IMR-90 (cell line): ENCODE data around the gene GSK3B. TPM values are rescaled to one million over a fixed set of nuclear protein-coding genes. Genes with fewer than 3 reads are reported as not detected.

Experiments used
- ATAC-seq: fragments of 200-7000 bp; cut with Tn5 transposase; 2 replicates; pipeline ENCODE4 v1.9.1; 2020; ENCODE audit warnings: low read depth, mild to moderate bottlenecking, moderate library complexity
- BruUV-seq: library from RNA; stranded (reverse); fragments of 400-500 nt; replicated peaks from 2 replicates; lab custom pipeline; 2021; lab: Mats Ljungman, UMichigan
- CTCF ChIA-PET: fragments of 300-600 bp; formaldehyde crosslinking; extraction: SDS; loops from one replicate; lab custom pipeline; 2021; ENCODE audit warnings: antibody characterized with exemption; lab: Yijun Ruan, JAX
- POLR2A ChIA-PET: fragments of 300-600 bp; sonication (Branson Sonifier 250); formaldehyde crosslinking; loops from one replicate; lab custom pipeline; 2022; ENCODE audit warnings: antibody characterized with exemption; ENCODE audit not compliant: unreplicated experiment; lab: Charles Lee
- DNase-seq: peaks from one replicate; pipeline ENCODE4 v3.0.0; 2013
- H2AFZ ChIP-seq: replicated peaks from 2 replicates; pipeline ENCODE3; 2013; ENCODE audit warnings: low read length, mild to moderate bottlenecking; ENCODE audit not compliant: poor library complexity
- H2AK5ac ChIP-seq: 2 replicates; pipeline ENCODE4 v1.6.1; 2013; ENCODE audit warnings: low read depth, low read length, inconsistent platforms
- H2AK9ac ChIP-seq: replicated peaks from 2 replicates; pipeline ENCODE3; 2013; ENCODE audit warnings: mild to moderate bottlenecking, low read depth, low read length, moderate library complexity; ENCODE audit not compliant: poor library complexity
- H2BK120ac ChIP-seq: 2 replicates; pipeline ENCODE4 v1.6.1; 2013; ENCODE audit warnings: low read depth, low read length, inconsistent platforms
- H2BK15ac ChIP-seq: 3 replicates; pipeline ENCODE4 v1.6.1; 2013; ENCODE audit warnings: low read depth, low read length, inconsistent platforms
- H2BK20ac ChIP-seq: 2 replicates; pipeline ENCODE4 v1.6.1; 2013; ENCODE audit warnings: low read depth, mild to moderate bottlenecking, inconsistent platforms, low read length, moderate library complexity
- H2BK5ac ChIP-seq: 2 replicates; pipeline ENCODE4 v1.6.1; 2013; ENCODE audit warnings: mild to moderate bottlenecking, low read depth, low read length, inconsistent platforms; ENCODE audit not compliant: poor library complexity, severe bottlenecking
- H3K14ac ChIP-seq: replicated peaks from 2 replicates; pipeline ENCODE4 v1.6.1; 2013; ENCODE audit warnings: low read depth, low read length, inconsistent platforms
- H3K18ac ChIP-seq: 2 replicates; pipeline ENCODE4 v1.6.1; 2013; ENCODE audit warnings: low read depth, low read length, control low read depth
- H3K23ac ChIP-seq: 2 replicates; pipeline ENCODE4 v1.6.1; 2013; ENCODE audit warnings: low read depth, low read length, inconsistent platforms
- H3K27ac ChIP-seq: 2 replicates; pipeline ENCODE4 v1.5.1; 2013; ENCODE audit warnings: mild to moderate bottlenecking, control low read depth, low read length; ENCODE audit not compliant: insufficient read depth
- H3K27me3 ChIP-seq: 2 replicates; pipeline ENCODE4 v1.6.1; 2013; ENCODE audit warnings: low read length; ENCODE audit not compliant: control insufficient read depth, insufficient read depth
- H3K36me3 ChIP-seq: 2 replicates; pipeline ENCODE4 v1.6.1; 2013; ENCODE audit warnings: low read length, mixed read lengths; ENCODE audit not compliant: control insufficient read depth, insufficient read depth
- H3K4ac ChIP-seq: 2 replicates; pipeline ENCODE4 v1.6.1; 2013; ENCODE audit warnings: low read depth, low read length, inconsistent platforms
- H3K4me1 ChIP-seq: 2 replicates; pipeline ENCODE4 v1.6.1; 2013; ENCODE audit warnings: low read length, mixed read lengths; ENCODE audit not compliant: control insufficient read depth, insufficient read depth
- H3K4me2 ChIP-seq: 2 replicates; pipeline ENCODE4 v1.6.1; 2013; ENCODE audit warnings: low read depth, mild to moderate bottlenecking, control low read depth, low read length, moderate library complexity
- H3K4me3 ChIP-seq: 2 replicates; pipeline ENCODE4 v1.5.1; 2013; ENCODE audit warnings: low read depth, mild to moderate bottlenecking, control low read depth, low read length, moderate library complexity; ENCODE audit not compliant: insufficient read depth
- H3K56ac ChIP-seq: 2 replicates; pipeline ENCODE4 v1.6.1; 2013; ENCODE audit warnings: low read length, inconsistent platforms; ENCODE audit not compliant: insufficient read depth; ENCODE audit errors: extremely low read depth
- H3K79me1 ChIP-seq, 2 experiments: 2 replicates each; pipeline ENCODE4 v1.6.1; 2013; ENCODE audit warnings: low read length in 2 of 2, inconsistent platforms in 1 of 2, low read depth in 1 of 2
- H3K9ac ChIP-seq: 2 replicates; pipeline ENCODE4 v1.6.1; 2013; ENCODE audit warnings: low read depth, low read length, control low read depth
- H3K9me1 ChIP-seq: 2 replicates; pipeline ENCODE4 v1.6.1; 2013; ENCODE audit warnings: low read length, inconsistent platforms; ENCODE audit not compliant: insufficient read depth
- H3K9me3 ChIP-seq: 2 replicates; pipeline ENCODE4 v1.6.1; 2013; ENCODE audit warnings: low read length; ENCODE audit not compliant: control insufficient read depth, insufficient read depth
- H4K20me1 ChIP-seq: 2 replicates; pipeline ENCODE4 v1.6.1; 2013; ENCODE audit warnings: low read length, inconsistent platforms; ENCODE audit not compliant: insufficient read depth
- H4K5ac ChIP-seq: 2 replicates; pipeline ENCODE4 v1.6.1; 2013; ENCODE audit warnings: mild to moderate bottlenecking, low read depth, low read length, control low read depth
- H4K8ac ChIP-seq, 2 experiments: 2 replicates each; pipeline ENCODE4 v1.6.1; 2013; ENCODE audit warnings: low read depth in 2 of 2, low read length in 2 of 2, control low read depth in 1 of 2, inconsistent platforms in 1 of 2
- H4K91ac ChIP-seq: 2 replicates; pipeline ENCODE4 v1.6.1; 2013; ENCODE audit warnings: low read depth, low read length, inconsistent platforms; ENCODE audit not compliant: insufficient read depth
- BHLHE40 ChIP-seq: fragments of 150-350 bp; IDR thresholded peaks from 2 replicates; pipeline ENCODE4 v1.6.1; 2016; ENCODE audit warnings: mild to moderate bottlenecking, low read depth, low read length
- CEBPB ChIP-seq: IDR thresholded peaks from 2 replicates; pipeline ENCODE4 v1.6.1; 2012; ENCODE audit warnings: low read depth, low read length, improper control_type of control experiment
- CHD1 ChIP-seq: IDR thresholded peaks from 2 replicates; pipeline ENCODE4 v1.6.1; 2012; ENCODE audit warnings: low read depth, low read length, improper control_type of control experiment
- FOS ChIP-seq: fragments of 150-350 bp; IDR thresholded peaks from 2 replicates; pipeline ENCODE4 v1.6.1; 2016; ENCODE audit warnings: low read depth, low read length
- MAFK ChIP-seq: IDR thresholded peaks from 2 replicates; pipeline ENCODE4 v1.6.1; 2012; ENCODE audit warnings: low read depth, low read length, improper control_type of control experiment
- MAZ ChIP-seq: IDR thresholded peaks from 2 replicates; pipeline ENCODE4 v1.6.1; 2012; ENCODE audit warnings: low read depth, mild to moderate bottlenecking, low read length, improper control_type of control experiment, moderate library complexity, borderline replicate concordance
- MXI1 ChIP-seq: IDR thresholded peaks from 2 replicates; pipeline ENCODE4 v1.6.1; 2012; ENCODE audit warnings: low read depth, mild to moderate bottlenecking, low read length, moderate library complexity, borderline replicate concordance
- NFE2L2 ChIP-seq: fragments of 150-350 bp; IDR thresholded peaks from 2 replicates; pipeline ENCODE4 v1.6.1; 2016; ENCODE audit warnings: low read depth, mild to moderate bottlenecking, low read length
- POLR2A ChIP-seq: IDR thresholded peaks from 2 replicates; pipeline ENCODE4 v1.6.1; 2012; ENCODE audit warnings: mild to moderate bottlenecking, low read depth, low read length
- RAD21 ChIP-seq: IDR thresholded peaks from 2 replicates; pipeline ENCODE4 v1.6.1; 2012; ENCODE audit warnings: low read length, improper control_type of control experiment
- RCOR1 ChIP-seq: IDR thresholded peaks from 2 replicates; pipeline ENCODE4 v1.6.1; 2012; ENCODE audit warnings: mild to moderate bottlenecking, low read length, improper control_type of control experiment; ENCODE audit not compliant: insufficient replicate concordance
- RFX5 ChIP-seq: IDR thresholded peaks from 2 replicates; pipeline ENCODE4 v1.8.0; 2012; ENCODE audit warnings: low read depth, mild to moderate bottlenecking, low read length, moderate library complexity
- SMC3 ChIP-seq: fragments of 150-350 bp; IDR thresholded peaks from 2 replicates; pipeline ENCODE4 v1.6.1; 2016; ENCODE audit warnings: low read depth, mild to moderate bottlenecking, antibody characterized with exemption, low read length, moderate library complexity
- WGBS, 2 experiments: methylation state at CpG; one replicate each; pipeline versions ENCODE4 v1.1.5 to v1.1.7; 2013; ENCODE audit warnings: missing lambda C conversion rate in 2 of 2; ENCODE audit not compliant: insufficient read length in 1 of 2; ENCODE audit errors: extremely low coverage in 2 of 2; 5-methylcytosine and 5-hydroxymethylcytosine counted together
- dilution Hi-C: fragments of 300-500 bp; cut with HindIII; formaldehyde crosslinking; loops from one replicate; pipeline ENCODE4 v1.14.3; 2018; ENCODE audit warnings: low sequenced_read_pairs; ENCODE audit not compliant: unreplicated experiment
- in situ Hi-C: fragments of 300-500 bp; cut with MboI; formaldehyde crosslinking; loops from 3 replicates; pipeline ENCODE4 v1.14.3; 2019; ENCODE audit warnings: low sequenced_read_pairs, inconsistent platforms, mixed read lengths
- intact Hi-C: fragments of 100-400 bp; cut with micrococcal nuclease; formaldehyde crosslinking; loops from 2 replicates; pipeline ENCODE4 v1.10.0; 2022
- polyA plus RNA-seq, 3 experiments: library from polyadenylated mRNA; depleted of rRNA; stranded (reverse); fragments of >200 nt; gene quantifications; 2 replicates each; pipeline ENCODE4 v1.2.3, GENCODE V29; 2012; ENCODE audit warnings: low replicate concordance in 1 of 3
- total RNA-seq: library from RNA; depleted of rRNA; stranded (reverse); fragments of >200 nt; gene quantifications from 2 replicates; pipeline ENCODE4 v1.2.3, GENCODE V29; 2012
- TF ChIP-seq, protein P1 (sequence below): conservative IDR thresholded peaks from 2 replicates; pipeline ENCODE4 v1.5.1; 2012; ENCODE audit warnings: mild to moderate bottlenecking, low read depth, low read length, improper control_type of control experiment
- TF ChIP-seq, protein P2 (sequence below): fragments of 150-350 bp; IDR thresholded peaks from 2 replicates; pipeline ENCODE4 v1.6.1; 2016; ENCODE audit warnings: low read depth, mild to moderate bottlenecking, low read length, moderate library complexity, borderline replicate concordance
- TF ChIP-seq, protein P3 (sequence below): fragments of 150-350 bp; IDR thresholded peaks from 2 replicates; pipeline ENCODE4 v1.6.1; 2017; ENCODE audit warnings: mild to moderate bottlenecking, antibody characterized with exemption, low read length, low read depth

The GSK3B gene
- total and polyA plus RNA-seq, 2 of the 4 experiments (the other 2 are of a cell fraction) = 19.2 to 33.2 TPM

DNA sequence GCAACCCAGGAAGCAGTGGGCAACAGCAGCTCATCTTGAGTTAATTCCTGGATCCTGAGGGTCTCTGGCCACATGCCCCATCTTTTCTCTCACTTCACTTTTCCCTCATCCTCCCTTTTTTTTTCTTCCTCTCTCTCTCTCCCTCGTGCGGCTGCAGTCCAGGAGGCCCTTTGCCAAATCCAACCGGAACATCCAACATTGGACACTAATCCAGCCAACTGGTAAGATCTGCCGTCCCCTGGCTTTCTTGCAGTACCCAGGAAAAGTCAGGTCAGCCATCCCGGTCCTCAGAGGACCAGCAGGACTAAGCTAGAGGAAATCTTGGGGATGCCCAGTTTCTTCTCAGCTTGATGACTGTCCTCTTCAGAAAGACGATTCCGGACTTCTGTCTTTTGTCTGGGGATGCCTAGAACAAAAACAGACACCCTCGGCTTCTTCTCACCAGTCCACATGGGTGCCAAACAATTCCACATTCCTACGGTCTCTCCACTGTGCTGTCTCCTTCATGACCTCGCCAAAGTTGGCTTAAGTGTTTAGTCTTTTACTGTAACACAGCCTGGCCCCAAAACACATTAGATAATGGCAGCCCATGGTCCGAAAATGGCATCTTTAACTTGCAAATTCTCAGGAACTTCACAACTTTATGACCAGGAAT is 115.6 kb downstream of the GSK3B start:
- no peak for DNase-seq
- H2BK15ac ChIP-seq = no peak overlapping the region
- POLR2A ChIA-PET = no interaction called here
- peaks cover 6% of the 10 kb centered on the region; the same call in 1 of the 2 replicates for H3K36me3 ChIP-seq
- no peak overlapping the region for H3K27ac ChIP-seq
- H2AK5ac ChIP-seq = no peak overlapping the region
- no peak overlapping the region for H4K91ac ChIP-seq
- no peak overlapping the region for H3K4ac ChIP-seq
- H3K9ac ChIP-seq = no peak overlapping the region
- H3K4me3 ChIP-seq = no peak overlapping the region
- no peak overlapping the region for H2AK9ac ChIP-seq
- no peaks in the 10 kb centered on the region for H3K4me1 ChIP-seq
- WGBS, 2 experiments = 80% methylated on average over 5 of the region's 11 CpGs; no CpG with 5 or more reads in 1 of the 2 experiments
- H4K5ac ChIP-seq = no peak overlapping the region
- in situ Hi-C loops = no loop called here
- intact Hi-C loops = no loop called here
- no peak overlapping the region for H3K23ac ChIP-seq
- dilution Hi-C loops = no loop called here
- H3K79me1 ChIP-seq = peaks cover 34 to 78% of the 10 kb centered on the region in 2 experiments
- H3K18ac ChIP-seq = no peak overlapping the region
- H4K20me1 ChIP-seq = peaks cover 56% of the 10 kb centered on the region
- H3K56ac ChIP-seq = no peak overlapping the region
- H3K4me2 ChIP-seq = no peak overlapping the region
- CTCF ChIA-PET = interaction anchor here (0.6 kb wide), 1 partner anchor 224 kb away, joined by 3 read pairs; no protein-coding TSS in a partner anchor
- no peak overlapping the region for H3K14ac ChIP-seq
- H2BK20ac ChIP-seq = no peak overlapping the region
- BruUV-seq = no TSS peak
- TF ChIP-seq MAZ (no peak), BHLHE40 (no peak), CHD1 (no peak), CEBPB (no peak), RFX5 (no peak), RCOR1 (no peak), SMC3 (no peak), POLR2A (no peak), RAD21 (no peak), MXI1 (no peak), FOS (no peak), MAFK (no peak), NFE2L2 (no peak)
- TF ChIP-seq, protein P1, sequence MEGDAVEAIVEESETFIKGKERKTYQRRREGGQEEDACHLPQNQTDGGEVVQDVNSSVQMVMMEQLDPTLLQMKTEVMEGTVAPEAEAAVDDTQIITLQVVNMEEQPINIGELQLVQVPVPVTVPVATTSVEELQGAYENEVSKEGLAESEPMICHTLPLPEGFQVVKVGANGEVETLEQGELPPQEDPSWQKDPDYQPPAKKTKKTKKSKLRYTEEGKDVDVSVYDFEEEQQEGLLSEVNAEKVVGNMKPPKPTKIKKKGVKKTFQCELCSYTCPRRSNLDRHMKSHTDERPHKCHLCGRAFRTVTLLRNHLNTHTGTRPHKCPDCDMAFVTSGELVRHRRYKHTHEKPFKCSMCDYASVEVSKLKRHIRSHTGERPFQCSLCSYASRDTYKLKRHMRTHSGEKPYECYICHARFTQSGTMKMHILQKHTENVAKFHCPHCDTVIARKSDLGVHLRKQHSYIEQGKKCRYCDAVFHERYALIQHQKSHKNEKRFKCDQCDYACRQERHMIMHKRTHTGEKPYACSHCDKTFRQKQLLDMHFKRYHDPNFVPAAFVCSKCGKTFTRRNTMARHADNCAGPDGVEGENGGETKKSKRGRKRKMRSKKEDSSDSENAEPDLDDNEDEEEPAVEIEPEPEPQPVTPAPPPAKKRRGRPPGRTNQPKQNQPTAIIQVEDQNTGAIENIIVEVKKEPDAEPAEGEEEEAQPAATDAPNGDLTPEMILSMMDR = no peak
- TF ChIP-seq, protein P2, sequence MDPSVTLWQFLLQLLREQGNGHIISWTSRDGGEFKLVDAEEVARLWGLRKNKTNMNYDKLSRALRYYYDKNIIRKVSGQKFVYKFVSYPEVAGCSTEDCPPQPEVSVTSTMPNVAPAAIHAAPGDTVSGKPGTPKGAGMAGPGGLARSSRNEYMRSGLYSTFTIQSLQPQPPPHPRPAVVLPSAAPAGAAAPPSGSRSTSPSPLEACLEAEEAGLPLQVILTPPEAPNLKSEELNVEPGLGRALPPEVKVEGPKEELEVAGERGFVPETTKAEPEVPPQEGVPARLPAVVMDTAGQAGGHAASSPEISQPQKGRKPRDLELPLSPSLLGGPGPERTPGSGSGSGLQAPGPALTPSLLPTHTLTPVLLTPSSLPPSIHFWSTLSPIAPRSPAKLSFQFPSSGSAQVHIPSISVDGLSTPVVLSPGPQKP = no peak
- TF ChIP-seq, protein P3, sequence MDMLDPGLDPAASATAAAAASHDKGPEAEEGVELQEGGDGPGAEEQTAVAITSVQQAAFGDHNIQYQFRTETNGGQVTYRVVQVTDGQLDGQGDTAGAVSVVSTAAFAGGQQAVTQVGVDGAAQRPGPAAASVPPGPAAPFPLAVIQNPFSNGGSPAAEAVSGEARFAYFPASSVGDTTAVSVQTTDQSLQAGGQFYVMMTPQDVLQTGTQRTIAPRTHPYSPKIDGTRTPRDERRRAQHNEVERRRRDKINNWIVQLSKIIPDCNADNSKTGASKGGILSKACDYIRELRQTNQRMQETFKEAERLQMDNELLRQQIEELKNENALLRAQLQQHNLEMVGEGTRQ = no peak
- H2BK5ac ChIP-seq = no peak overlapping the region
- H3K27me3 ChIP-seq = no peaks in the 10 kb centered on the region
- peaks cover 8% of the 10 kb centered on the region; the same call in 1 of the 2 replicates for H3K9me1 ChIP-seq
- no peaks in the 10 kb centered on the region for H3K9me3 ChIP-seq
- H2BK120ac ChIP-seq = no peak overlapping the region
- no peak overlapping the region for H4K8ac ChIP-seq
- no peak overlapping the region for H2AFZ ChIP-seq
- no peak for ATAC-seq
